B cell (primary cell): ENCODE results near the gene ATAD3B.

Experiments
- EZH2 ChIP-seq: IDR thresholded peaks from 2 replicates; pipeline ENCODE4 v1.6.1; 2012; ENCODE audit warnings: borderline replicate concordance, low read depth, mild to moderate bottlenecking, moderate library complexity, low read length; ENCODE audit not compliant: insufficient read depth, poor library complexity, severe bottlenecking
- TF ChIP-seq, protein P1 (sequence below): fragments of 200-600 bp; IDR thresholded peaks from one replicate; pipeline ENCODE4 v1.8.0; 2022; ENCODE audit warnings: antibody characterized with exemption, mild to moderate bottlenecking

- TF ChIP-seq, protein P1, sequence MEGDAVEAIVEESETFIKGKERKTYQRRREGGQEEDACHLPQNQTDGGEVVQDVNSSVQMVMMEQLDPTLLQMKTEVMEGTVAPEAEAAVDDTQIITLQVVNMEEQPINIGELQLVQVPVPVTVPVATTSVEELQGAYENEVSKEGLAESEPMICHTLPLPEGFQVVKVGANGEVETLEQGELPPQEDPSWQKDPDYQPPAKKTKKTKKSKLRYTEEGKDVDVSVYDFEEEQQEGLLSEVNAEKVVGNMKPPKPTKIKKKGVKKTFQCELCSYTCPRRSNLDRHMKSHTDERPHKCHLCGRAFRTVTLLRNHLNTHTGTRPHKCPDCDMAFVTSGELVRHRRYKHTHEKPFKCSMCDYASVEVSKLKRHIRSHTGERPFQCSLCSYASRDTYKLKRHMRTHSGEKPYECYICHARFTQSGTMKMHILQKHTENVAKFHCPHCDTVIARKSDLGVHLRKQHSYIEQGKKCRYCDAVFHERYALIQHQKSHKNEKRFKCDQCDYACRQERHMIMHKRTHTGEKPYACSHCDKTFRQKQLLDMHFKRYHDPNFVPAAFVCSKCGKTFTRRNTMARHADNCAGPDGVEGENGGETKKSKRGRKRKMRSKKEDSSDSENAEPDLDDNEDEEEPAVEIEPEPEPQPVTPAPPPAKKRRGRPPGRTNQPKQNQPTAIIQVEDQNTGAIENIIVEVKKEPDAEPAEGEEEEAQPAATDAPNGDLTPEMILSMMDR = no peak
- TF ChIP-seq EZH2 = no peak
Observed at GRCh38 chr1:1438531-1439381, 32.8 kb upstream of the ATAD3B start.
